T-helper 2 cell treated with Interferon-gamma antibody and Interleukin-4, amounts not matched to agents 100 ng/mL and 5 ng/mL, for 36 hours (primary cell): Measurements from ENCODE around the gene CDH19. TPM values are rescaled to one million over a fixed set of nuclear protein-coding genes. Genes with fewer than 3 reads are reported as not detected.
"Not testable (repeated sequence)": the region's sequence is repeated elsewhere in the genome, so short reads cannot be mapped to it uniquely, and the experiment has no call there.

Source experiments
- intact Hi-C: fragments of 100-400 bp; cut with micrococcal nuclease; formaldehyde crosslinking; loops from one replicate; pipeline ENCODE4 v1.15.1; 2023
- total RNA-seq: library from RNA; stranded (reverse); gene quantifications from 2 replicates; pipeline ENCODE4 v1.2.3, GENCODE V29; 2022

The CDH19 gene
- total RNA-seq, 1 donor from 2014 or later = not detected

- intact Hi-C loops = no loop called here
Measured at GRCh38 chr18:66564236-66564635, 39.7 kb downstream of the CDH19 start.

GRCh38 chr18:66562279-66562678, 41.6 kb downstream of the CDH19 start:
- intact Hi-C loops = no loop called here

GRCh38 chr18:66560094-66560493, 43.8 kb downstream of the CDH19 start:
- intact Hi-C loops = no loop called here

GRCh38 chr18:66558773-66559172, 45.1 kb downstream of the CDH19 start:
- intact Hi-C loops = no loop called here

- intact Hi-C loops = no loop called here
Measured at GRCh38 chr18:66557091-66557490, 46.8 kb downstream of the CDH19 start.

- intact Hi-C loops = no loop called here
Measured at GRCh38 chr18:66555585-66555984, 48.3 kb downstream of the CDH19 start.

GRCh38 chr18:66553824-66554223, 50.1 kb downstream of the CDH19 start:
- intact Hi-C loops = no loop called here

- intact Hi-C loops = no loop called here
Measured at GRCh38 chr18:66550366-66550765, 53.5 kb downstream of the CDH19 start.

- intact Hi-C loops = no loop called here
Measured at GRCh38 chr18:66548747-66549146, 55.1 kb downstream of the CDH19 start.

- intact Hi-C loops = no loop called here
Measured at GRCh38 chr18:66534110-66534509, 69.8 kb downstream of the CDH19 start.

- intact Hi-C loops = no loop called here
Measured at GRCh38 chr18:66533693-66534092, 70.2 kb downstream of the CDH19 start.

GRCh38 chr18:66523219-66523991, 80.5 kb downstream of the CDH19 start:
- intact Hi-C loops = no loop called here

GRCh38 chr18:66513996-66514395, 89.9 kb downstream of the CDH19 start:
- intact Hi-C loops = no loop called here

GRCh38 chr18:66511792-66512191, 92.1 kb downstream of the CDH19 start:
- intact Hi-C loops = no loop called here

GRCh38 chr18:66511289-66511688, 92.6 kb downstream of the CDH19 start:
- intact Hi-C loops = no loop called here

GRCh38 chr18:66510357-66511045, 93.4 kb downstream of the CDH19 start:
- intact Hi-C loops = no loop called here

GRCh38 chr18:66508937-66509336, 95.0 kb downstream of the CDH19 start:
- intact Hi-C loops = no loop called here

- intact Hi-C loops = no loop called here
Measured at GRCh38 chr18:66506178-66506577, 97.7 kb downstream of the CDH19 start.

- intact Hi-C loops = no loop called here
Measured at GRCh38 chr18:66497351-66497750, 106.5 kb downstream of the CDH19 start.

GRCh38 chr18:66495844-66496243, 108.0 kb downstream of the CDH19 start:
- intact Hi-C loops = no loop called here

GRCh38 chr18:66473882-66474281, 130.0 kb downstream of the CDH19 start:
- intact Hi-C loops = no loop called here

- intact Hi-C loops = not testable (repeated sequence)
Measured at GRCh38 chr18:66466184-66466583, 137.7 kb downstream of the CDH19 start.

GRCh38 chr18:66461344-66461743, 142.5 kb downstream of the CDH19 start:
- intact Hi-C loops = no loop called here
